Immature natural killer cell (primary cell): Measurements from ENCODE around the gene CADPS. TPM values are rescaled to one million over a fixed set of nuclear protein-coding genes. Genes with fewer than 3 reads are reported as not detected.

Experiments
- DNase-seq, 3 donors: peaks; one replicate each; pipeline ENCODE4 v3.0.0; 2022; ENCODE audit warnings: mixed read lengths in 1 of 3
- H3K27ac Mint-ChIP-seq, 6 donors: one replicate each; pipeline ENCODE4 v1.8.0; 2020; ENCODE audit warnings: mixed read lengths in 6 of 6, mild to moderate bottlenecking in 5 of 6, inconsistent platforms in 4 of 6, moderate library complexity in 3 of 6
- H3K27me3 Mint-ChIP-seq, 3 donors: one replicate each; pipeline ENCODE4 v1.8.0; 2020 to 2021; ENCODE audit warnings: low read depth in 3 of 3, mild to moderate bottlenecking in 3 of 3, mixed read lengths in 3 of 3, moderate library complexity in 3 of 3, inconsistent platforms in 1 of 3
- H3K36me3 Mint-ChIP-seq, 3 donors: one replicate each; pipeline ENCODE4 v1.8.0; 2020; ENCODE audit warnings: mixed read lengths in 3 of 3, inconsistent platforms in 2 of 3, mild to moderate bottlenecking in 2 of 3
- H3K4me1 Mint-ChIP-seq, 2 donors: one replicate each; pipeline ENCODE4 v1.8.0; 2020; ENCODE audit warnings: inconsistent platforms in 2 of 2, mild to moderate bottlenecking in 2 of 2, mixed read lengths in 2 of 2, moderate library complexity in 1 of 2
- H3K4me3 Mint-ChIP-seq, 5 donors: one replicate each; pipeline ENCODE4 v1.8.0; 2020; ENCODE audit warnings: mild to moderate bottlenecking in 5 of 5, mixed read lengths in 5 of 5, inconsistent platforms in 3 of 5, moderate library complexity in 3 of 5
- H3K9me3 Mint-ChIP-seq, 6 donors: one replicate each; pipeline ENCODE4 v1.8.0; 2020; ENCODE audit warnings: mild to moderate bottlenecking in 6 of 6, mixed read lengths in 6 of 6, inconsistent platforms in 4 of 6, moderate library complexity in 3 of 6
- polyA plus RNA-seq, 3 donors: library from polyadenylated mRNA; unstranded; fragments of 300-500 nt; fragmentation: Illumina TruSeq; gene quantifications; one replicate each; pipeline ENCODE4 v1.2.3, GENCODE V29; 2021

Gene CADPS
- polyA plus RNA-seq, 3 donors from 2014 or later, result not detected

GRCh38 chr3:62888778-62889177 lies 13.6 kb upstream of the CADPS start:
- Mint-ChIP-seq H3K27ac (no peak overlapping the region), H3K4me1 (no peaks in the 10 kb centered on the region), H3K9me3 (peaks cover 2 to 19% (median 6%) of the 10 kb centered on the region in 6 donors), H3K27me3 (peaks cover 0 to 2% (median 0%) of the 10 kb centered on the region in 3 donors), H3K36me3 (no peaks in the 10 kb centered on the region), H3K4me3 (no peak overlapping the region)
- no peak for DNase-seq

DNA sequence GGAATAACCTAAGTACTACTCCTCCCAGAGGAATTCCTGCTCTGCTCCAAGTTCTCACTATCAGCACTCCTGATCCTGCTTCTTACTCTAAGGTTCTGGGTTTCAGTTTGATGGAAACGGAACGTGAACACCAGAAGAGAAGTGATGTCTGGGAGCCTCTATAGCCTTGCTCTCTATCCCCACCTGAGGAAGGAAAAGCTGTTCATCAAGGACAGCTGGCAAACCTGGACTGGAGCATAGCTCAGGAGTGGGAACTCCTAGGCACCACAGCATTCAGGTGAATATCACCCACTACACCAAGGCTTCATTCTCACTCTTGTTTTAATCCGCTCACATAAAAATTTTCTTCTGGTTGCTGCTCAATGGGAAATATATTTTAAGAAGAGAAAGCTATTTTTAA lies 13.0 kb upstream of the CADPS start:
- Mint-ChIP-seq H3K27ac (no peak overlapping the region), H3K9me3 (peaks cover 2 to 19% (median 6%) of the 10 kb centered on the region in 6 donors), H3K4me3 (no peak overlapping the region), H3K4me1 (no peaks in the 10 kb centered on the region), H3K36me3 (no peaks in the 10 kb centered on the region), H3K27me3 (peaks cover 0 to 2% (median 0%) of the 10 kb centered on the region in 3 donors)
- no peak for DNase-seq

DNA sequence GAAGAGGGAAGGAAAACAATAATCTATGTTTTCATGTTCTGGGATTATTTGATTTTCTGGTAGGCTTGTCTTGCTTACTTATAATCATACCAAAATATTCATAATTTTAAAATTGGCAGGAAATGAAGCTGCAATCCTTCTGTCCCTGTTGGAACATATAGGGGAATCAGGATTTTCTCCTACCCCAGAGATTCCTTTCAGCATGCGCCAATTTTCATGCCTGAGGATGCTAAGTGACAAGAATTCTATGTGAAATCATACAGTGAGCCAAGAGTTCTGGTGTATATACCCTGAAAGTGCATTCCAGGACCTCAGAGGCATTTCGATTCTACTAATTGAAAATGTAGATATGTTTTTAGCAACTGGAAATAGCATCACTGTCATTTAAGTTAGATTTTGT lies 9.9 kb upstream of the CADPS start:
- Mint-ChIP-seq H3K27ac (no peak overlapping the region), H3K4me1 (no peaks in the 10 kb centered on the region)

GRCh38 chr3:62884096-62884870 lies 9.1 kb upstream of the CADPS start:
- Mint-ChIP-seq H3K4me1 (no peaks in the 10 kb centered on the region), H3K4me3 (no peak overlapping the region), H3K36me3 (no peaks in the 10 kb centered on the region), H3K27ac (no peak overlapping the region), H3K9me3 (peaks cover 0 to 17% (median 10%) of the 10 kb centered on the region in 6 donors), H3K27me3 (peaks cover 0 to 3% (median 3%) of the 10 kb centered on the region in 3 donors)
- no peak for DNase-seq

More for the DNA sequence above, 9.9 kb upstream of the CADPS start:
- peaks cover 0 to 25% (median 10%) of the 10 kb centered on the region in 6 donors for H3K9me3 Mint-ChIP-seq
- no peak overlapping the region for H3K4me3 Mint-ChIP-seq
- DNase-seq, result no peak
- H3K36me3 Mint-ChIP-seq, result no peaks in the 10 kb centered on the region
- peaks cover 0 to 5% (median 3%) of the 10 kb centered on the region in 3 donors for H3K27me3 Mint-ChIP-seq

- Mint-ChIP-seq H3K4me3 (no peak overlapping the region), H3K27ac (no peak overlapping the region), H3K9me3 (peaks cover 0 to 25% (median 9%) of the 10 kb centered on the region in 6 donors), H3K4me1 (no peaks in the 10 kb centered on the region), H3K36me3 (no peaks in the 10 kb centered on the region), H3K27me3 (peaks cover 0 to 6% (median 4%) of the 10 kb centered on the region in 3 donors)
- DNase-seq, result no peak
Observed at GRCh38 chr3:62882676-62883200, 7.5 kb upstream of the CADPS start.

DNA sequence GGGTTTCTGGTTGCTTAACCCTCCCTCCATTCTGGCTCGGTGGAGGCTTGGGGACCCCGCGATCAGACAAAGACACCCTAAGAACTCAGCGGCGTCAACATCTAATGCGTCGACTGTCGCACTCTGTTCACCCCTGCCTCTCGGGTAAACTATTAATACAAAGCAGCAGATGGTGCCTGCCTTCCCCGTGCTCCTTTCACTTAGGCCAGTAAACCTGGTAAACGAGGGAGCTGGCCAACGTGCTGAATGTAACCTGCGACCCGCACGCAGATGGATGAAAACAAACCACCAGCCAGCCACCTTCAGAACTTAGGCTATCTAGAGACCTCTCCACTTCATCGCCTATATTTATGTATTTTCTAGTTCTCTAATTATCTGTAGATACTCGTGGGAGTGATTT lies 848 bp upstream of the CADPS start:
- DNase-seq, result no peak
- Mint-ChIP-seq H3K27me3 (peaks cover 14 to 24% (median 16%) of the 10 kb centered on the region in 3 donors), H3K9me3 (peaks cover 8 to 53% (median 15%) of the 10 kb centered on the region in 6 donors), H3K4me1 (no peaks in the 10 kb centered on the region), H3K27ac (no peak overlapping the region), H3K4me3 (no peak overlapping the region), H3K36me3 (no peaks in the 10 kb centered on the region)

DNA sequence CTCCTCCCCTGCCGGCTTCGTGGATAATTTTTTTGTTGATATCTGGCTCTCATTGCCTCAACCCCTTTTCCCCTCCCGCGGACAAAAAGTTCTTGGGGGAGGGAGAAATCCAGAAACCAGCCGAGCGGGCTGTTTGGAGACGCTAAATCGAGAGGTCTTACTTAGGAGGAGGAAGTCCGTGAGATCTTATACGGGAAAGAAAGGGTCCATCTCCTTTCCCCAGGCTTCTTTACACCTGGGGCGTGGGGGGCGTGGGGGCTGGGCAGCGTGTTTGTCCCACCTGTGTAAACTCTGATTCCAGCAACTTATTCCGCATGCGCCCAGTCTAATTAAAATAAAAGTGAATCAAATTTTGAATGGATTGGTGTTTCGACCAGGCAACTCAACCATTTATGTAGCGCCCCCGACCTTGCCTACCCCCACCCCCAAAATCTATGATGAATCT lies 364 bp upstream of the CADPS start:
- no peak for DNase-seq
- peaks cover 8 to 54% (median 15%) of the 10 kb centered on the region in 6 donors for H3K9me3 Mint-ChIP-seq

DNA sequence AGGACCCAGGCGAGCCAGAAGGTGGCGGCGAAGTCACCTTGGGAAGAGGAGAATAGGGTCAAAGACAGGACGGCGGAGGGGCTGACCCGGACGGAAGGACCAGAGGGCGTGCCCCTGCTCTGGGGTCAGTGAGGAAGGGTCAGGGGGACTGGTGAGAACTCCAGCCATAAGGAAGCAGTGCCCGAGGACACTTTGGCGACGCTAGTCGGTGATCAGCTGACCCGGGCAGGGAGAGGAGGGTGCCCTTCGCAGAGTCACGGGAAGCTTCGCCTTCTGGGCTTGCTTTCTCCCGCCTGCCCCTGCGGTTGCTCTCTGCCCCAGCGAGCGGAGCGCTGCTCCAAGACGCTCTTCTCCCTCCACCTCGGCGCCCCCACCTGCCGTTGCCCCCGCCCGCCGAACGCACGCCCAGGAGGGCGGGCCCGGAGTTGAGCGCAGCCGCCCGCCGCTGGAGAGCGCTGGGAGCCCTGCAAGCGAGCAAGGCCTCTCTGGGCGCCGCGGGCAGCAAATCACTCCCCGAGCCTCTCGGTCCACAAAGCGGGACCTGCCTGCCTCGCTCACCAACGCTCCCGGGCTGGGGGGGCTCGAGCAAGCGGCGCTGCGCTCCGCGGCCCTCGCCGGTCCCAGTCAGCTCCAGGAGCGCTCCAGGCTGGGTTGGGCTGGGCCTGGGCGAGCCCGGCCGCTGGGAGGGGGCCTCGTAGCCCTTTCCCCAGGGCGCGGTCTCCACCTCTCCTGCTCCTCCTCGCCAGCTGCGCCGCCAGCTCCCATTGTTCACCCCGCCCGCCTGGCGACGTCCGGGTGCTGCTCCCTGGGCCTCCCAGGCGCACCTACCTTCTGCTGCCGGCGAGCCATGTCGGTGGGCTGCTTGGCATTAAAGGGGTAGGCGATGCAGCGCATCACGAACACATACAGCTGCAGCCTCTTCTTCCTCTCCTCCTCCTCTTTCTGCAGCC lies 1.2 kb downstream of the CADPS start:
- H3K4me1 Mint-ChIP-seq, result no peaks in the 10 kb centered on the region
- H3K9me3 Mint-ChIP-seq, result peaks cover 8 to 54% (median 14%) of the 10 kb centered on the region in 6 donors
- no peak overlapping the region for H3K27ac Mint-ChIP-seq
- DNase-seq, result no peak
- H3K27me3 Mint-ChIP-seq, result peaks cover 10 to 24% (median 13%) of the 10 kb centered on the region in 3 donors
- no peaks in the 10 kb centered on the region for H3K36me3 Mint-ChIP-seq
- no peak overlapping the region for H3K4me3 Mint-ChIP-seq

More for the DNA sequence above, 364 bp upstream of the CADPS start:
- H3K4me3 Mint-ChIP-seq, result no peak overlapping the region
- H3K27me3 Mint-ChIP-seq, result peaks cover 10 to 24% (median 14%) of the 10 kb centered on the region in 3 donors
- no peaks in the 10 kb centered on the region for H3K36me3 Mint-ChIP-seq
- H3K4me1 Mint-ChIP-seq, result no peaks in the 10 kb centered on the region
- H3K27ac Mint-ChIP-seq, result no peak overlapping the region

- peaks cover 10 to 24% (median 12%) of the 10 kb centered on the region in 3 donors for H3K27me3 Mint-ChIP-seq
- no peaks in the 10 kb centered on the region for H3K4me1 Mint-ChIP-seq
- H3K36me3 Mint-ChIP-seq, result no peaks in the 10 kb centered on the region
- no peak overlapping the region for H3K27ac Mint-ChIP-seq
- no peak for DNase-seq
- H3K4me3 Mint-ChIP-seq, result no peak overlapping the region
- H3K9me3 Mint-ChIP-seq, result peaks cover 8 to 49% (median 14%) of the 10 kb centered on the region in 6 donors
Observed at GRCh38 chr3:62873451-62873760, 1.8 kb downstream of the CADPS start.

- Mint-ChIP-seq H3K4me3 (no peak overlapping the region), H3K9me3 (peaks cover 8 to 40% (median 15%) of the 10 kb centered on the region in 6 donors), H3K4me1 (no peaks in the 10 kb centered on the region), H3K36me3 (no peaks in the 10 kb centered on the region), H3K27me3 (peaks cover 8 to 24% (median 12%) of the 10 kb centered on the region in 3 donors), H3K27ac (no peak overlapping the region)
- no peak for DNase-seq
Observed at GRCh38 chr3:62872318-62872717, 2.9 kb downstream of the CADPS start.

DNA sequence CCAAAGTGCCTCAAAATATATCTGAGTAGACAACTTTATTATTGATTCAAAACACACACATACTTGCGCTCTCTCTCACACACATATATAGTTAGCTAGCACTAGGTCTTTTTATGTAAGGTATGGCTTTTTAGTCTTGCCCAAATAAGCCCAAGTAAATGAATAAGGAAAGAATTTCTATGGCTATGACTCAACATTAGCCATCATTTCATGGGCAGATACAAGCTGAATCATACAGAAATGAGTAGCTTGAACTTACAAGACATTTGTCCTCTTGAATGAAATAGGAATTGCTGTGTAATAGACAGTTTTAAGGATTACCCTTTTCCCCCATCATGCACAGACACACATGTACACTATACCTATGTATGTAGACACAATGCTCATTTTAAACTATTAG lies 4.9 kb downstream of the CADPS start:
- Mint-ChIP-seq H3K9me3 (peaks cover 1 to 20% (median 7%) of the 10 kb centered on the region in 6 donors), H3K4me3 (no peak overlapping the region), H3K4me1 (no peaks in the 10 kb centered on the region), H3K27ac (no peak overlapping the region), H3K36me3 (no peaks in the 10 kb centered on the region), H3K27me3 (peaks cover 2 to 11% (median 5%) of the 10 kb centered on the region in 3 donors)
- DNase-seq, result no peak

- Mint-ChIP-seq H3K27me3 (no peaks in the 10 kb centered on the region), H3K27ac (no peak overlapping the region), H3K36me3 (no peaks in the 10 kb centered on the region), H3K4me1 (no peaks in the 10 kb centered on the region), H3K4me3 (no peak overlapping the region), H3K9me3 (peaks cover 0 to 18% (median 4%) of the 10 kb centered on the region in 6 donors)
- no peak for DNase-seq
Observed at GRCh38 chr3:62863648-62864047, 11.6 kb downstream of the CADPS start.

DNA sequence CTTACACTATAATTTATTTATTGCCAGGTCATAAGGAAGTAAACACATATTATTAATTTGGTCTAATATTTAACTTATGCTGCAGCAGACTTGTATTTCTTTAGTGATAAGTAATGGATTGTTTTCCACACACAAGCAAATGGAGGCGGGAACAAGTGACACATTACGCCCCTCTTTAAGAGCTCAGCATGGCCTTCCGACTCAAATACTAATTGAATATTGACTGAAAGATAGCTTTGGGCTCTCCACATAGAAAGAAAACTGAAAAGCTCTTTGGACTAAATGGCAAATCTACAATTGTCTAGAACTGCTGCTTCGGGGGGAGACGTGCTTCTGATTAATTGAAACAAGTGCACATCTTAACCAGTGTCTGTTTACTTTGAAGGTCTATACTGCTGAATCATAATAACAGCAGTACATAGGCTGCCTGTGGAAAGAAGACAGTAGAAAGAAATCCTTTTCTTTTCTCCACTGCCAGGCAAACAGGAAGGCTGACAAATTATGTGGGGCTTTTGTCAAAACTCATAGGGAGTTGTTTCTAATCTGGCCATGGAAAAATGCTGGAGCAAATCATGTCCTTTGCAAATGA lies 15.9 kb downstream of the CADPS start:
- Mint-ChIP-seq H3K27ac (no peak overlapping the region), H3K4me1 (no peaks in the 10 kb centered on the region), H3K4me3 (no peak overlapping the region), H3K36me3 (no peaks in the 10 kb centered on the region), H3K9me3 (peaks cover 0 to 20% (median 3%) of the 10 kb centered on the region in 6 donors), H3K27me3 (no peaks in the 10 kb centered on the region)
- no peak for DNase-seq
